Stomach (tissue), 4 donors: ENCODE measurements around the gene PLPPR2.

Source experiments
- EP300 ChIP-seq: sonication (generic); formaldehyde crosslinking; IDR thresholded peaks from one replicate; pipeline ENCODE4 v1.6.1; 2017; ENCODE audit warnings: antibody characterized with exemption
- TF ChIP-seq, protein P1 (sequence below), 7 experiments: fragments of 450-650 bp in 4 of 7; fragments of 200-600 bp in 3 of 7; sonication (generic) in 3 of 7; IDR thresholded peaks; one replicate each; pipeline ENCODE4 v1.5.1; 2016 to 2019; ENCODE audit warnings: antibody characterized with exemption in 7 of 7, control low read depth in 2 of 7, mild to moderate bottlenecking in 1 of 7

DNA sequence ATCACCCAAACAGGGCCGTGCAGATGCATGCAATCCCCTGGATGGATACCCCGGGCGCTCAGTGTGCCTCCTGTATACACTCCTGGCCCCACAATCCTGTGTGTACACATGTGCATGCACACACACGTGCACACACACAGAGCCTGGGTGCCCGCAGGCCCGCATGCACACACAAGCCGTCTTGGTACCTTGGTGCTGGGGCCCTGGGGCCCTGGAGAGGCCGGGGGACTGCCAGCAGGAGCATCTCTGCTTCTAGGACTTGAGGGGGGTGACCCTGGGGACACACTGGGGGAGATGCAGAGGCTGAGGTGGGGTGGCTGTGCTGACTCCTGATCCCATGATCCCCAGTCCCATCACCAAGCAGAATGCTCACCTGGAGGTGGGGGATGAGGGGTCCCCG, 44.4 kb downstream of the PLPPR2 start:
- TF ChIP-seq, protein P1, sequence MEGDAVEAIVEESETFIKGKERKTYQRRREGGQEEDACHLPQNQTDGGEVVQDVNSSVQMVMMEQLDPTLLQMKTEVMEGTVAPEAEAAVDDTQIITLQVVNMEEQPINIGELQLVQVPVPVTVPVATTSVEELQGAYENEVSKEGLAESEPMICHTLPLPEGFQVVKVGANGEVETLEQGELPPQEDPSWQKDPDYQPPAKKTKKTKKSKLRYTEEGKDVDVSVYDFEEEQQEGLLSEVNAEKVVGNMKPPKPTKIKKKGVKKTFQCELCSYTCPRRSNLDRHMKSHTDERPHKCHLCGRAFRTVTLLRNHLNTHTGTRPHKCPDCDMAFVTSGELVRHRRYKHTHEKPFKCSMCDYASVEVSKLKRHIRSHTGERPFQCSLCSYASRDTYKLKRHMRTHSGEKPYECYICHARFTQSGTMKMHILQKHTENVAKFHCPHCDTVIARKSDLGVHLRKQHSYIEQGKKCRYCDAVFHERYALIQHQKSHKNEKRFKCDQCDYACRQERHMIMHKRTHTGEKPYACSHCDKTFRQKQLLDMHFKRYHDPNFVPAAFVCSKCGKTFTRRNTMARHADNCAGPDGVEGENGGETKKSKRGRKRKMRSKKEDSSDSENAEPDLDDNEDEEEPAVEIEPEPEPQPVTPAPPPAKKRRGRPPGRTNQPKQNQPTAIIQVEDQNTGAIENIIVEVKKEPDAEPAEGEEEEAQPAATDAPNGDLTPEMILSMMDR (IDR thresholded peaks at IDR 0.05) = no peak
- TF ChIP-seq EP300 = no peak
